Coronary artery (tissue), 2 donors: ENCODE data around the gene HRC.
"Not testable (repeated sequence)": the region's sequence is repeated elsewhere in the genome, so short reads cannot be mapped to it uniquely, and the experiment has no call there.

Experiments used
- DNase-seq: peaks from one replicate; pipeline ENCODE4 v3.0.0-alpha.2; 2017; ENCODE audit warnings: low spot score
- H3K27ac ChIP-seq, 2 donors: fragments of 200-600 bp; sonication (generic); one replicate each; pipeline ENCODE4 v1.5.1; 2016 to 2019
- H3K4me3 ChIP-seq: fragments of 200-600 bp; sonication (generic); 2 replicates; pipeline ENCODE4 v1.5.1; 2016; ENCODE audit warnings: mild to moderate bottlenecking, moderate library complexity
- CTCF ChIP-seq: fragments of 200-600 bp; sonication (generic); IDR thresholded peaks from one replicate; pipeline ENCODE4 v1.5.1; 2019; ENCODE audit warnings: antibody characterized with exemption

The HRC gene

GRCh38 chr19:49126575-49126974 lies 28.6 kb downstream of the HRC start:
- no peak for TF ChIP-seq CTCF
- no peak overlapping the region for H3K27ac ChIP-seq
- DNase-seq, result no peak
- no peak overlapping the region for H3K4me3 ChIP-seq

GRCh38 chr19:49125025-49125731 lies 30.0 kb downstream of the HRC start:
- H3K4me3 ChIP-seq, result no peak overlapping the region
- no peak for DNase-seq
- H3K27ac ChIP-seq, result no peak overlapping the region
- no peak for TF ChIP-seq CTCF

- H3K4me3 ChIP-seq, H3K27ac ChIP-seq, DNase-seq: not testable (repeated sequence)
These were observed 31.9 kb downstream of the HRC start for GRCh38 chr19:49123285-49123684.

- not testable (repeated sequence) for DNase-seq, H3K4me3 ChIP-seq, H3K27ac ChIP-seq
These were observed 33.4 kb downstream of the HRC start for GRCh38 chr19:49121841-49122240.

- no peak for DNase-seq
- no peak for TF ChIP-seq CTCF
- no peak overlapping the region for H3K4me3 ChIP-seq
- no peak overlapping the region for H3K27ac ChIP-seq
These were observed 34.3 kb downstream of the HRC start for GRCh38 chr19:49120868-49121267.

- Histone ChIP-seq H3K27ac (no peak overlapping the region), H3K4me3 (peak overlapping the region; percentile 95)
- no peak for DNase-seq
- TF ChIP-seq CTCF, result no peak
These were observed 34.9 kb downstream of the HRC start for GRCh38 chr19:49120325-49120683.

- H3K27ac ChIP-seq, result peak within 1 kb of the TSS; percentile 80 to 100
- no peak for TF ChIP-seq CTCF
- H3K4me3 ChIP-seq, result peak within 1 kb of the TSS; percentile 95
- no peak for DNase-seq
These were observed 35.5 kb downstream of the HRC start, which contains the start of gene PPFIA3 for GRCh38 chr19:49119411-49120324. Gene PPFIA3, plus strand, starts transcription at chr19:49119544. Its CDS starts 8,330 bp downstream, at chr19:49127874.
